CD14-positive monocyte (primary cell): ENCODE measurements around the gene ANKRD45. TPM values are rescaled to one million over a fixed set of nuclear protein-coding genes. Genes with fewer than 3 reads are reported as not detected.
"Not testable (repeated sequence)": the region's sequence is repeated elsewhere in the genome, so short reads cannot be mapped to it uniquely, and the experiment has no call there.

Experiments used
- DNase-seq, 3 donors: peaks; one replicate each; pipeline ENCODE4 v3.0.0-alpha.2; 2011 to 2022
- H2AFZ ChIP-seq: 2 replicates; pipeline ENCODE4 v1.6.0; 2012; ENCODE audit warnings: mild to moderate bottlenecking, low read depth, low read length, inconsistent platforms; ENCODE audit not compliant: insufficient read depth, poor library complexity, severe bottlenecking
- H3K27ac ChIP-seq, 2 donors: 1 replicate in 1 of 2; 2 replicates in 1 of 2; pipeline ENCODE4 v1.5.1; 2012 to 2013; ENCODE audit warnings: low read length in 2 of 2, control low read depth in 1 of 2, inconsistent platforms in 1 of 2, low read depth in 1 of 2, mild to moderate bottlenecking in 1 of 2
- H3K27me3 ChIP-seq, 2 donors: one replicate each; pipeline versions ENCODE4 v1.6.0 to v1.6.1; 2011 to 2013; ENCODE audit warnings: low read length in 2 of 2; ENCODE audit not compliant: control insufficient read depth in 2 of 2, insufficient read depth in 2 of 2
- H3K36me3 ChIP-seq, 2 donors: replicated peaks in 1 of 2; 1 replicate in 1 of 2; 2 replicates in 1 of 2; pipeline versions ENCODE4 v1.5.1 to v1.6.1; 2012 to 2013; ENCODE audit warnings: low read length in 2 of 2, control low read depth in 1 of 2, inconsistent platforms in 1 of 2, mild to moderate bottlenecking in 1 of 2; ENCODE audit not compliant: insufficient read depth in 2 of 2, control insufficient read depth in 1 of 2
- H3K4me1 ChIP-seq, 2 donors: 1 replicate in 1 of 2; 2 replicates in 1 of 2; pipeline versions ENCODE4 v1.5.1 to v1.6.1; 2012 to 2013; ENCODE audit warnings: low read length in 2 of 2, control low read depth in 1 of 2, inconsistent platforms in 1 of 2, mild to moderate bottlenecking in 1 of 2, moderate library complexity in 1 of 2; ENCODE audit not compliant: insufficient read depth in 2 of 2, control insufficient read depth in 1 of 2
- H3K4me2 ChIP-seq: replicated peaks from 2 replicates; pipeline ENCODE3; 2012; ENCODE audit warnings: low read length, moderate library complexity, mild to moderate bottlenecking; ENCODE audit not compliant: poor library complexity, severe bottlenecking; ENCODE audit errors: extremely low read depth
- H3K4me3 ChIP-seq, 3 experiments: fragments of 200-600 bp in 1 of 3; sonication (generic) in 1 of 3; replicated peaks in 1 of 3; 1 replicate in 2 of 3; 2 replicates in 1 of 3; pipeline ENCODE4 v1.5.1; 2011 to 2013; ENCODE audit warnings: low read length in 3 of 3, mild to moderate bottlenecking in 3 of 3, control low read depth in 2 of 3, low read depth in 2 of 3, inconsistent platforms in 1 of 3, moderate library complexity in 1 of 3
- H3K79me2 ChIP-seq: 2 replicates; pipeline ENCODE4 v1.6.0; 2012; ENCODE audit warnings: mild to moderate bottlenecking, control low read depth, inconsistent platforms, low read length, moderate library complexity; ENCODE audit not compliant: insufficient read depth
- H3K9ac ChIP-seq: 2 replicates; pipeline ENCODE4 v1.6.0; 2017; ENCODE audit warnings: low read length, mild to moderate bottlenecking; ENCODE audit not compliant: insufficient read depth, poor library complexity, severe bottlenecking
- H3K9me3 ChIP-seq, 2 donors: replicated peaks in 1 of 2; 1 replicate in 1 of 2; 2 replicates in 1 of 2; pipeline versions ENCODE4 v1.5.1 to v1.6.1; 2012 to 2013; ENCODE audit warnings: low read length in 2 of 2, control low read depth in 1 of 2; ENCODE audit not compliant: control insufficient read depth in 1 of 2, insufficient read depth in 1 of 2
- H4K20me1 ChIP-seq: 2 replicates; pipeline ENCODE4 v1.6.0; 2012; ENCODE audit warnings: mild to moderate bottlenecking, low read length, control low read depth, moderate library complexity; ENCODE audit not compliant: insufficient read depth
- H3K27ac Mint-ChIP-seq, 7 donors: one replicate each; pipeline ENCODE4 v1.8.0; 2020; ENCODE audit warnings: mild to moderate bottlenecking in 7 of 7, mixed read lengths in 7 of 7, moderate library complexity in 6 of 7, inconsistent platforms in 2 of 7
- H3K27me3 Mint-ChIP-seq, 3 donors: one replicate each; pipeline ENCODE4 v1.8.0; 2021 to 2022; ENCODE audit warnings: low read depth in 3 of 3, mild to moderate bottlenecking in 3 of 3, mixed read lengths in 3 of 3, moderate library complexity in 3 of 3, inconsistent platforms in 1 of 3
- H3K36me3 Mint-ChIP-seq, 2 donors: one replicate each; pipeline ENCODE4 v1.8.0; 2020; ENCODE audit warnings: mixed read lengths in 2 of 2, inconsistent platforms in 1 of 2, mild to moderate bottlenecking in 1 of 2
- H3K4me1 Mint-ChIP-seq: one replicate; pipeline ENCODE4 v1.8.0; 2020; ENCODE audit warnings: mild to moderate bottlenecking, mixed read lengths
- H3K4me3 Mint-ChIP-seq, 2 donors: one replicate each; pipeline ENCODE4 v1.8.0; 2020; ENCODE audit warnings: mild to moderate bottlenecking in 2 of 2, mixed read lengths in 2 of 2, moderate library complexity in 1 of 2
- H3K9me3 Mint-ChIP-seq, 7 donors: one replicate each; pipeline ENCODE4 v1.8.0; 2020 to 2022; ENCODE audit warnings: mixed read lengths in 7 of 7, mild to moderate bottlenecking in 6 of 7, moderate library complexity in 6 of 7, inconsistent platforms in 2 of 7
- WGBS: methylation state at CpG from one replicate; pipeline ENCODE4 v1.1.5; 2013; ENCODE audit warnings: missing lambda C conversion rate; ENCODE audit not compliant: insufficient coverage; 5-methylcytosine and 5-hydroxymethylcytosine counted together
- intact Hi-C, 2 donors: fragments of 100-400 bp; cut with micrococcal nuclease; formaldehyde crosslinking; loops; one replicate each; pipeline versions ENCODE4 v1.15.0 to v1.15.1; 2023
- polyA plus RNA-seq, 3 donors: library from polyadenylated mRNA; depleted of rRNA in 1 of 3; unstranded in 2 of 3; stranded (reverse) in 1 of 3; fragments of 300-500 nt in 2 of 3; fragments of >200 nt in 1 of 3; fragmentation: Illumina TruSeq in 2 of 3; gene quantifications; 1 replicate in 2 of 3; 2 replicates in 1 of 3; pipeline ENCODE4 v1.2.3, GENCODE V29; 2012 to 2021
- TF ChIP-seq, protein P1 (sequence below): fragments of 200-600 bp; IDR thresholded peaks from one replicate; pipeline ENCODE4 v1.8.0; 2022; ENCODE audit warnings: antibody characterized with exemption, mild to moderate bottlenecking

The ANKRD45 gene
- polyA plus RNA-seq, 3 donors = not detected

DNA sequence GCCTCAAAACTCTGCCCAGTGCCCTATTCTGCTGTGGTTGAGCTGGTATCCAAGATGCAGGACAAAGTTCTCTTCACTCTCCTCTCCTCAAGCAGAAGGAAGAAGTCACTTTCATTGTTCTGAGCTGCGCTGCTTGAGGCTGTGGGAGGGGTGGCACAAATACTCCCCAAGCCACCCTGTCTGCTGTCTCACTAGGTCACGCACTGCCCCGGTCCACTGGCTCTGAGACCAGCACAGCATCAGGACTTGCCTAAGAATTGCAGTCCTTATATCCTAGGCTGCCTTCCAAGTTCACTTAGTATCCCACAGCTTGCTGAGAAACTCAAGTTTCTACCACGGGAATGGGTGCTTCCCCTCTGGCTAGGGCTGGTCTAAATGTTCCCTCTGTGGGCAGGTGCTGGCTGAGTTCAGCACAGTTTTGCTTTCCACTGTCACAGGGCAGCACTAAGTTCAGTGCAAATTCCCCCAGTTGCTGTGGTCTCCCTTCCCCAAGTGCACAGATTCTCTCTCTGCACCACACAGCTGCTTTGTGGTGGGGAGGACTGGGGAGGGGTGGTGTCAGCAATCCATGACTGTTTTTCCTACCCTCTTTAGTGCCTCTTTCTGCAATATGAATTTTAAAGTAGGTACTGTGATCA is 99.2 kb downstream of the ANKRD45 start:
- Histone ChIP-seq H3K36me3 (no peaks in the 10 kb centered on the region), H2AFZ (no peak overlapping the region), H3K27ac (no peak overlapping the region), H3K4me3 (no peak overlapping the region), H4K20me1 (no peaks in the 10 kb centered on the region), H3K27me3 (no peaks in the 10 kb centered on the region), H3K9me3 (no peaks in the 10 kb centered on the region), H3K9ac (no peak overlapping the region), H3K4me2 (no peak overlapping the region), H3K4me1 (no peaks in the 10 kb centered on the region), H3K79me2 (no peaks in the 10 kb centered on the region)
- Mint-ChIP-seq H3K4me1 (no peaks in the 10 kb centered on the region), H3K9me3 (peaks cover 0 to 16% (median 4%) of the 10 kb centered on the region in 7 donors), H3K4me3 (no peak overlapping the region), H3K27ac (no peak overlapping the region), H3K27me3 (peaks cover 1 to 4% (median 3%) of the 10 kb centered on the region in 3 donors), H3K36me3 (no peaks in the 10 kb centered on the region)
- TF ChIP-seq, protein P1, sequence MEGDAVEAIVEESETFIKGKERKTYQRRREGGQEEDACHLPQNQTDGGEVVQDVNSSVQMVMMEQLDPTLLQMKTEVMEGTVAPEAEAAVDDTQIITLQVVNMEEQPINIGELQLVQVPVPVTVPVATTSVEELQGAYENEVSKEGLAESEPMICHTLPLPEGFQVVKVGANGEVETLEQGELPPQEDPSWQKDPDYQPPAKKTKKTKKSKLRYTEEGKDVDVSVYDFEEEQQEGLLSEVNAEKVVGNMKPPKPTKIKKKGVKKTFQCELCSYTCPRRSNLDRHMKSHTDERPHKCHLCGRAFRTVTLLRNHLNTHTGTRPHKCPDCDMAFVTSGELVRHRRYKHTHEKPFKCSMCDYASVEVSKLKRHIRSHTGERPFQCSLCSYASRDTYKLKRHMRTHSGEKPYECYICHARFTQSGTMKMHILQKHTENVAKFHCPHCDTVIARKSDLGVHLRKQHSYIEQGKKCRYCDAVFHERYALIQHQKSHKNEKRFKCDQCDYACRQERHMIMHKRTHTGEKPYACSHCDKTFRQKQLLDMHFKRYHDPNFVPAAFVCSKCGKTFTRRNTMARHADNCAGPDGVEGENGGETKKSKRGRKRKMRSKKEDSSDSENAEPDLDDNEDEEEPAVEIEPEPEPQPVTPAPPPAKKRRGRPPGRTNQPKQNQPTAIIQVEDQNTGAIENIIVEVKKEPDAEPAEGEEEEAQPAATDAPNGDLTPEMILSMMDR = no peak
- intact Hi-C loops = no loop called here
- 40% methylated on average over 1 of the region's 4 CpGs for WGBS
- DNase-seq = no peak

DNA sequence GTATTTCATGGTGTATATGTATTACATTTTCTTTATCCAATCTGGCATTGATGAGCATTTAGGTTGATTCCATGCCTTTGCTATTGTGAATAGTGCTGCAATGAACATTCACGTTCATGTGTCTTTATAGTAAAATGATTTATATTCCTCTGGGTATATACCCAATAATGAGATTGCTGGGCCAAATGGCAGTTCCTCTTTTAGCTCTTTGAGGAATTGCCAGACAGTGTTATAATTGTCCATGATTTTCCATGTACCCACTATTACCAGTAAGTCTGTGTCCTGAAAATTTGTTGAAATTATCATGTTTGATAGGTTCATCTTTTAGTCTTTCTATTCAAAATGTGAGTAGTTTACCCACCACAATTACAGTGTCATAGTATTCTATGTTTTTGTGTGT is 101.2 kb downstream of the ANKRD45 start:
- Histone ChIP-seq H3K4me1 (no peaks in the 10 kb centered on the region), H3K9ac (no peak overlapping the region), H3K79me2 (no peaks in the 10 kb centered on the region), H3K27me3 (no peaks in the 10 kb centered on the region), H3K9me3 (no peaks in the 10 kb centered on the region), H3K36me3 (no peaks in the 10 kb centered on the region), H3K27ac (no peak overlapping the region), H2AFZ (no peak overlapping the region), H3K4me2 (no peak overlapping the region), H3K4me3 (no peak overlapping the region), H4K20me1 (no peaks in the 10 kb centered on the region)
- peaks cover 1 to 3% (median 1%) of the 10 kb centered on the region in 3 donors for H3K27me3 Mint-ChIP-seq
- TF ChIP-seq, protein P1 = no peak
- intact Hi-C loops = no loop called here
- no peak for DNase-seq
- H3K27ac Mint-ChIP-seq = no peak overlapping the region
- peaks cover 0 to 16% (median 7%) of the 10 kb centered on the region in 7 donors for H3K9me3 Mint-ChIP-seq
- no peaks in the 10 kb centered on the region for H3K4me1 Mint-ChIP-seq
- H3K4me3 Mint-ChIP-seq = no peak overlapping the region
- no peaks in the 10 kb centered on the region for H3K36me3 Mint-ChIP-seq
- no CpG with 5 or more reads among the region's 1 CpG for WGBS

DNA sequence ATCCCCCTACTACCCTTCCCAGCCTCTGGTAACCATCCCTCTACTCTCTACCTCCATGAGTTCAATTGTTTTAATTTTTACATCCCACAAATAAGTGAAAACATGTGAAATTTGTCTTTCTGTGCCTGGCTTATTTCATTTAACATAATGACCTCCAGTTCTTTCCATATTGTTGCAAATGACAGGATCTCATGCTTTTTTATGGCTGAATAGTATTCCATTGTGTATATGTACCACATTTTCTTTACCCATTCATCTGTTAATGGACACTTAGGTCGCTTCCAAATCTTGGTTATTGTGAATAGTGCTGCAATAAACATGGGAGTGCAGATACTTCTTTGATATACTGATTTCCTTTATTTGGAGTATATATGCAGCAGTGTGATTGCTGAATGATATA is 105.8 kb downstream of the ANKRD45 start:
- H3K9me3 ChIP-seq, H3K27me3 ChIP-seq, H3K36me3 Mint-ChIP-seq, H3K4me1 Mint-ChIP-seq, H3K4me3 Mint-ChIP-seq, intact Hi-C loops, H3K4me2 ChIP-seq, H3K4me3 ChIP-seq, H3K27ac ChIP-seq, H3K79me2 ChIP-seq, H3K27ac Mint-ChIP-seq, DNase-seq, H4K20me1 ChIP-seq, H3K9ac ChIP-seq, H3K36me3 ChIP-seq, H3K4me1 ChIP-seq, H3K27me3 Mint-ChIP-seq, H2AFZ ChIP-seq: not testable (repeated sequence)
- WGBS = no CpG with 5 or more reads among the region's 1 CpG
- H3K9me3 Mint-ChIP-seq = peaks cover 1 to 16% (median 7%) of the 10 kb centered on the region in 7 donors
